H9 (cell line): ENCODE data around the gene ARMC12. TPM values are rescaled to one million over a fixed set of nuclear protein-coding genes. Genes with fewer than 3 reads are reported as not detected.

ENCODE experiments used
- DNase-seq: peaks from one replicate; pipeline ENCODE4 v3.0.0-alpha.2; 2017
- H2AFZ ChIP-seq: one replicate; pipeline ENCODE4 v1.6.1; 2013; ENCODE audit warnings: mild to moderate bottlenecking, low read length, control low read depth, moderate library complexity
- H2AK5ac ChIP-seq: 2 replicates; pipeline ENCODE4 v1.6.1; 2013; ENCODE audit warnings: low read length, control low read depth, mixed read lengths; ENCODE audit not compliant: insufficient read length
- H2BK120ac ChIP-seq: one replicate; pipeline ENCODE4 v1.6.1; 2013; ENCODE audit warnings: low read depth, mild to moderate bottlenecking, low read length, control low read depth, inconsistent platforms; ENCODE audit not compliant: poor library complexity, severe bottlenecking
- H2BK12ac ChIP-seq: 2 replicates; pipeline ENCODE4 v1.6.1; 2013; ENCODE audit warnings: low read length, control low read depth, mixed read lengths, low read depth; ENCODE audit not compliant: insufficient read length
- H2BK15ac ChIP-seq: 2 replicates; pipeline ENCODE4 v1.6.1; 2013; ENCODE audit warnings: low read depth, low read length, control low read depth
- H2BK20ac ChIP-seq: one replicate; pipeline ENCODE4 v1.6.1; 2013; ENCODE audit warnings: low read depth, mild to moderate bottlenecking, low read length, control low read depth, inconsistent platforms; ENCODE audit not compliant: poor library complexity, severe bottlenecking
- H2BK5ac ChIP-seq: 2 replicates; pipeline ENCODE4 v1.6.1; 2013; ENCODE audit warnings: low read length, control low read depth, mixed read lengths; ENCODE audit not compliant: insufficient read length
- H3K14ac ChIP-seq: 2 replicates; pipeline ENCODE4 v1.6.1; 2013; ENCODE audit warnings: low read length, control low read depth; ENCODE audit not compliant: insufficient read depth
- H3K18ac ChIP-seq: 2 replicates; pipeline ENCODE4 v1.6.1; 2013; ENCODE audit warnings: low read depth, mild to moderate bottlenecking, mixed read lengths, low read length, control low read depth; ENCODE audit not compliant: insufficient read length
- H3K23ac ChIP-seq: 2 replicates; pipeline ENCODE4 v1.6.1; 2013; ENCODE audit warnings: low read length, control low read depth, mixed read lengths, low read depth; ENCODE audit not compliant: insufficient read length
- H3K23me2 ChIP-seq: 2 replicates; pipeline ENCODE4 v1.6.1; 2013; ENCODE audit warnings: low read depth, mild to moderate bottlenecking, mixed read lengths, low read length, control low read depth; ENCODE audit not compliant: insufficient read length, poor library complexity, severe bottlenecking
- H3K27ac ChIP-seq: 2 replicates; pipeline ENCODE4 v1.5.1; 2013; ENCODE audit warnings: low read length, control low read depth, mixed read lengths, low read depth; ENCODE audit not compliant: insufficient read length
- H3K27me3 ChIP-seq: 2 replicates; pipeline ENCODE4 v1.6.1; 2013; ENCODE audit warnings: low read length, control low read depth, inconsistent platforms; ENCODE audit not compliant: insufficient read depth
- H3K4ac ChIP-seq: 2 replicates; pipeline ENCODE4 v1.6.1; 2013; ENCODE audit warnings: low read depth, mild to moderate bottlenecking, control low read depth, inconsistent platforms, low read length, moderate library complexity
- H3K4me1 ChIP-seq: 2 replicates; pipeline ENCODE4 v1.6.1; 2013; ENCODE audit warnings: low read length, control low read depth, inconsistent platforms; ENCODE audit not compliant: insufficient read depth
- H3K4me2 ChIP-seq: 2 replicates; pipeline ENCODE4 v1.6.1; 2013; ENCODE audit warnings: low read length, control low read depth, mixed read lengths; ENCODE audit not compliant: insufficient read length, insufficient read depth
- H3K56ac ChIP-seq: 2 replicates; pipeline ENCODE4 v1.6.1; 2013; ENCODE audit warnings: low read depth, mild to moderate bottlenecking, mixed read lengths, low read length, control low read depth; ENCODE audit not compliant: insufficient read length
- H3K79me1 ChIP-seq: 2 replicates; pipeline ENCODE4 v1.6.1; 2013; ENCODE audit warnings: low read depth, mild to moderate bottlenecking, moderate library complexity, low read length, control low read depth, inconsistent platforms; ENCODE audit not compliant: insufficient read depth, poor library complexity, severe bottlenecking
- H3K79me2 ChIP-seq: 2 replicates; pipeline ENCODE4 v1.6.1; 2013; ENCODE audit warnings: low read length, control low read depth, inconsistent platforms; ENCODE audit not compliant: insufficient read depth
- H3K9ac ChIP-seq: 2 replicates; pipeline ENCODE4 v1.6.1; 2013; ENCODE audit warnings: low read length, control low read depth, mixed read lengths; ENCODE audit not compliant: insufficient read length; ENCODE audit errors: extremely low read depth
- H3K9me3 ChIP-seq: one replicate; pipeline ENCODE4 v1.6.1; 2013; ENCODE audit warnings: low read depth, low read length, inconsistent platforms; ENCODE audit not compliant: control insufficient read depth
- H3T11ph ChIP-seq: one replicate; pipeline ENCODE4 v1.6.1; 2013; ENCODE audit warnings: mild to moderate bottlenecking, low read length, control low read depth, inconsistent platforms
- H4K20me1 ChIP-seq: one replicate; pipeline ENCODE4 v1.6.1; 2013; ENCODE audit not compliant: control insufficient read depth, insufficient read length, insufficient read depth
- H4K5ac ChIP-seq: 2 replicates; pipeline ENCODE4 v1.6.1; 2013; ENCODE audit warnings: low read depth, mild to moderate bottlenecking, mixed read lengths, low read length, control low read depth; ENCODE audit not compliant: insufficient read length
- H4K8ac ChIP-seq: replicated peaks from 2 replicates; pipeline ENCODE4 v1.6.1; 2013; ENCODE audit warnings: low read length, control low read depth, mixed read lengths, low read depth; ENCODE audit not compliant: insufficient read length
- H4K91ac ChIP-seq: 2 replicates; pipeline ENCODE4 v1.6.1; 2013; ENCODE audit warnings: low read depth, mild to moderate bottlenecking, moderate library complexity, mixed read lengths, low read length, control low read depth; ENCODE audit not compliant: insufficient read length
- H3K27ac Mint-ChIP-seq, 3 experiments: 2 replicates in 2 of 3; 3 replicates in 1 of 3; pipeline ENCODE4 v1.8.0; 2020 to 2021; ENCODE audit warnings: mixed read lengths in 3 of 3, mild to moderate bottlenecking in 1 of 3, moderate library complexity in 1 of 3
- H3K27me3 Mint-ChIP-seq: 2 replicates; pipeline ENCODE4 v1.8.0; 2021; ENCODE audit warnings: low read depth, mild to moderate bottlenecking, moderate library complexity, mixed read lengths
- H3K36me3 Mint-ChIP-seq, 3 experiments: 2 replicates in 2 of 3; 3 replicates in 1 of 3; pipeline ENCODE4 v1.8.0; 2020 to 2021; ENCODE audit warnings: low read depth in 3 of 3, mixed read lengths in 3 of 3; ENCODE audit not compliant: insufficient read depth in 1 of 3
- H3K4me1 Mint-ChIP-seq, 2 experiments: 2 replicates each; pipeline ENCODE4 v1.8.0; 2020; ENCODE audit warnings: mixed read lengths in 2 of 2
- H3K4me3 Mint-ChIP-seq, 2 experiments: 2 replicates in 1 of 2; 3 replicates in 1 of 2; pipeline ENCODE4 v1.8.0; 2020 to 2021; ENCODE audit warnings: mild to moderate bottlenecking in 2 of 2, mixed read lengths in 2 of 2, moderate library complexity in 1 of 2
- H3K9me3 Mint-ChIP-seq, 2 experiments: 2 replicates in 1 of 2; 3 replicates in 1 of 2; pipeline ENCODE4 v1.8.0; 2020; ENCODE audit warnings: mild to moderate bottlenecking in 2 of 2, mixed read lengths in 2 of 2, moderate library complexity in 1 of 2
- CTCF ChIP-seq: fragments of 200-600 bp; sonication (generic); conservative IDR thresholded peaks from 3 replicates; pipeline ENCODE4 v1.8.0; 2021; ENCODE audit warnings: antibody characterized with exemption, mild to moderate bottlenecking
- WGBS: extraction: QIAGEN DNeasy Blood & Tissue Kit; methylation state at CpG from one replicate; pipeline ENCODE4 v1.1.7; 2013; ENCODE audit warnings: missing lambda C conversion rate, low lambda C conversion rate, mixed read lengths; ENCODE audit not compliant: insufficient read length; ENCODE audit errors: extremely low coverage; 5-methylcytosine and 5-hydroxymethylcytosine counted together
- total RNA-seq: library from RNA; stranded (reverse); gene quantifications from 2 replicates; pipeline ENCODE4 v1.2.1, GENCODE V29; 2021

Gene ARMC12
- total RNA-seq, 1 experiment from 2014 or later: 1.7 TPM

- no peak overlapping the region for H3T11ph ChIP-seq
- no peak for DNase-seq
- H3K4me1 ChIP-seq: no peaks in the 10 kb centered on the region
- no peak overlapping the region for H3K23ac ChIP-seq
- WGBS: no CpG with 5 or more reads among the region's 3 CpGs
- no peaks in the 10 kb centered on the region for H3K79me1 ChIP-seq
- Mint-ChIP-seq H3K4me1 (peaks cover 15 to 16% of the 10 kb centered on the region in 2 experiments), H3K4me3 (no peak overlapping the region), H3K36me3 (no peaks in the 10 kb centered on the region; a peak in 1 of 7 replicates), H3K27me3 (peaks cover 13% of the 10 kb centered on the region), H3K9me3 (no peaks in the 10 kb centered on the region), H3K27ac (peak overlapping the region in 1 of 3 experiments; percentile 61; a peak in 1 of 7 replicates)
- H3K18ac ChIP-seq: no peak overlapping the region
- H4K91ac ChIP-seq: no peak overlapping the region
- H3K14ac ChIP-seq: no peak overlapping the region
- no peak overlapping the region for H2BK5ac ChIP-seq
- H4K8ac ChIP-seq: no peak overlapping the region
- no peaks in the 10 kb centered on the region for H3K23me2 ChIP-seq
- H2BK12ac ChIP-seq: no peak overlapping the region
- H2AK5ac ChIP-seq: no peak overlapping the region
- H2BK120ac ChIP-seq: no peak overlapping the region
- H3K4ac ChIP-seq: no peak overlapping the region
- H3K4me2 ChIP-seq: no peak overlapping the region
- H2BK15ac ChIP-seq: no peak overlapping the region
- no peaks in the 10 kb centered on the region for H3K9me3 ChIP-seq
- no peaks in the 10 kb centered on the region for H3K27me3 ChIP-seq
- H3K9ac ChIP-seq: no peak overlapping the region
- no peak overlapping the region for H2BK20ac ChIP-seq
- H4K5ac ChIP-seq: no peak overlapping the region
- no peak overlapping the region for H2AFZ ChIP-seq
- H3K27ac ChIP-seq: no peak overlapping the region
- no peak for TF ChIP-seq CTCF
- H4K20me1 ChIP-seq: no peaks in the 10 kb centered on the region
- H3K56ac ChIP-seq: no peak overlapping the region
- no peaks in the 10 kb centered on the region for H3K79me2 ChIP-seq
These were observed 45.6 kb downstream of the ARMC12 start for GRCh38 chr6:35782424-35782823.
